ENCODE results near the gene PKP4. TPM values are rescaled to one million over a fixed set of nuclear protein-coding genes. Genes with fewer than 3 reads are reported as not detected.

PKP4 gene
- polyA plus RNA-seq, 3 donors, result 148 to 213 (median 171) TPM

- peak in 1 of 11 donors; percentile 8 for DNase-seq (ENCODE audit: extremely low read depth in 1 of 11, low read depth in 9 of 11, low spot score in 4 of 11)
Observed at GRCh38 chr2:158487419-158487818, 30.7 kb downstream of the PKP4 start.

- no peak for DNase-seq (ENCODE audit: extremely low read depth in 1 of 11, low read depth in 9 of 11, low spot score in 4 of 11)
Observed at GRCh38 chr2:158488442-158489216, 31.9 kb downstream of the PKP4 start.

DNA sequence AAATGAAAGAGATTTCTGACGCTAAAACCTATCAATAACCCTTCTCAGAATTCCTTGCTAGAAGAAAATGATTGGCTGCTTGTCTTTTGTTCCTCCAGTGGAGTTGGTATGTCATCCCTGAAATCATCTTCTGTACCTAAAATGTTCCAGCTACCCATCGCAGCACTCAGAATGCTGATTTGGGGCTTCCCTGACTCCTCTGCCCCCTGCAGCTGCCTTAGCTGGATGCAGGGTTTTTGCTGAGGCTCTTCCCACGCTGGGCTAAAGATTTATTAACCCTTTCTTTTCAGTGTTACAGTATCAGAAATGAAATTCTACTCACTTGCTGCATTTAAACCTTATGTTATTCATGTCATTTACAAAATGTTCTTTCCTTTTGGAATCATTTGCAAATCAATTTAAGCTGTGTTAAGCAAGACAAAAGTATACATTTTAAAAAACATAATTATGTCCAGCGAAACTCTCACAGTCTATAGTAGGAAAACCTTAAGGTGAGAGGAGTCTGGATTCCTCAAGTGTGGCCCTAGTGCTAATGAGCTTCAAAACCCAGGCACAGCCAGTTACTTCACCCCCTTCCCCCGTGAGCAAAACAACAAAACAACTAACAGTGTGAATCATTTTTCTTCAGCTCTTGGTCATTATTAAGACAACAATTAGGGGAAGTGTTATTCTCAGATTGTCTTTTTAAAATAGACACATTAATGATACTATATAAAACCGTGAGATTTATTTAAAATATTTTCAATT, 32.8 kb downstream of the PKP4 start:
- DNase-seq (ENCODE audit: extremely low read depth in 1 of 11, low read depth in 9 of 11, low spot score in 4 of 11), result no peak

DNA sequence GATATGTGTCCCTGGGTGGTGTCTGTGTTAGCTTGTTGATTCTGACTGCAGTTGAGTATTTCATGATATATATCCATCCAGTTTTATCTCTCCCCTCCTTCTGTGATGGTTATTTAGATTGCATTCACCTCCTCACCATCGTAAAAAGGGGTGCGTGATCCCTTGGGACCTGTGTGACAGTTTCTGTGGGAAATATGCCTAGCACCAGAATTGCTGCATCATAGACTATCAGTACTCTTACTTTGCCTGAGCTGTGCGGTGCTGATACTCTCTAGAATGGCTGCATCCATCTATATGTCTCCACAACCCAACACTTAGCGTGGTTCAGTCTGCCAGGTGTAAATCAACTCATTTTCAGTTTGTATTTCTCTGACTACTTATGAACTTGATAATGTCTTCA, 34.3 kb downstream of the PKP4 start:
- DNase-seq (ENCODE audit: extremely low read depth in 1 of 11, low read depth in 9 of 11, low spot score in 4 of 11), result no peak

- no peak for DNase-seq (ENCODE audit: extremely low read depth in 1 of 11, low read depth in 9 of 11, low spot score in 4 of 11)
Observed at GRCh38 chr2:158493458-158493857, 36.7 kb downstream of the PKP4 start.

DNA sequence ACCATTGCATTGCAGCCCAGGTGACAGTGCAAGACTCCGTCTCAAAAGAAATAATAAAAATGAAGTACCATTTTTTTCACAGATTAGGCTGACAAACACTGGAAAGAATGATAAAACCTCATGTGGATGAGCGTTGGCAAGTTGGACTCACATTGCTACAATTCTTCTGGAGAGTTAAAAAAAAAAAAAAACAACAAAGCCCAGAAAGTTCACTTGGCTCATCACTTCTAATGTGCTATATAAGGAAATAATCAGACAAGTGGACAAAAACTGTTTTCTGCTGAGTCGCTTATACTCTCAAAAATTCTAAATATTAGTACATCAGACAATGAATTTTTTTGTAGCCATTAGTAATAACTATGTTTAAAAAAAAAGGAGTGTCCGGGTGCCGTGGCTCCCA, 38.4 kb downstream of the PKP4 start:
- DNase-seq (ENCODE audit: extremely low read depth in 1 of 11, low read depth in 9 of 11, low spot score in 4 of 11), result no peak

DNA sequence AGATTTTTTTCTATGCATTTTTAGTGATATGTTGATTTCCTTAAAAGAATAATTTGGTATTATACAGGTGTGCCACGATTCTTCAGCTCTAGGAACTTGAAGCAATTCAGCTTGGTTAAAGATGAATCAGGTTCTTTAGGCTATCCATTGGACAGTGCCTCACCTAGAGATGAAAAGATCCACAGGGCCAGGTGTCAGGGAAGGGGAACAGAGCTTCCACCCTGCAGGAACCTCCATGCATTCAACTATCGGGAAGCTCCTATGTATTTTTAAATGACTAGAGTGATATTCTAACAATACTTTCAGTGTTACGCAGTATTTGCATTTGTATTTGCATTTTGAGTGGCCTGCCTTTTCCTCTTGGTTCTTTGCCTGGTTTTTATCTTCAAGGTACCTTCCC, 40.2 kb downstream of the PKP4 start:
- no peak for DNase-seq (ENCODE audit: extremely low read depth in 1 of 11, low read depth in 9 of 11, low spot score in 4 of 11)

DNA sequence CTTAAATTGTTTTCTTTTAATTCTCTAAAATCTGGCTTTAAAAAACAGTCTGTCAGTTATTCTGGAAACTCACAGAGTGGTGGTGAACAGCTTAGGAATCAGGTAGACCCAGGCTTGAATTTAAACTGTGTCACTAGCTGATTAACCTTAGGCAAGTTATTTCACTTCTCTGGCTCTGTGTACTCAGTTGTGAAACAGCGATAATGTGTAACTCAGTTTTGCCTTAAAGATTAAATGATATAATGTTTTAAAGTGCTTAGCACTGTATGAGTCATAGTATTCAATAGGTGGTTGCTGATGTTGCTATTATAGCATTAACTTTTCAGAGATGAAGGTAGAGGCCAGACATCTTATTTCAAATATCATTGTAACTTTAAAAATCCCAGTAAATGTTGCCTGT, 40.7 kb downstream of the PKP4 start:
- no peak for DNase-seq (ENCODE audit: extremely low read depth in 1 of 11, low read depth in 9 of 11, low spot score in 4 of 11)

- no peak for DNase-seq (ENCODE audit: extremely low read depth in 1 of 11, low read depth in 9 of 11, low spot score in 4 of 11)
Observed at GRCh38 chr2:158498043-158498748, 41.4 kb downstream of the PKP4 start.

DNA sequence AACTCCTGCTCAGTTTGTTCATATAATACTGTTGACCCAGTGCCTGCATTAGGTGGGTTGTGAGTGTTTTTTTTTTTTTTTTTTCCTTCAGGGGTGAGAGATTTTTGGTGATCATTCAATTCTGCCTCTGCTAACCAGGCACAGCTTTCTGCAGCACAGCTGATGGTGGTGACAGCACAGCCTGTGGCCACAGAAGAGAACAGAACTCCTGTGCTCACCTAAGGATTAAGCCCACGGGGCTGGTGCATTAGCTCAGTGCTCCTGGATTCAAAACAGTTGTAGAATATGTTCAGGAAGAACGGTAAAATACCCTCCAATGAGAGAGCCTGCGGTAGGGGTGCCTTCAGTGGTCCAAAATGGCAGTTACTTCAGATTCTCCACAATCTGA, 42.0 kb downstream of the PKP4 start:
- DNase-seq (ENCODE audit: extremely low read depth in 1 of 11, low read depth in 9 of 11, low spot score in 4 of 11), result no peak

- DNase-seq (ENCODE audit: extremely low read depth in 1 of 11, low read depth in 9 of 11, low spot score in 4 of 11), result no peak
Observed at GRCh38 chr2:158499383-158499782, 42.6 kb downstream of the PKP4 start.

GRCh38 chr2:158500333-158500732, 43.6 kb downstream of the PKP4 start:
- no peak for DNase-seq (ENCODE audit: extremely low read depth in 1 of 11, low read depth in 9 of 11, low spot score in 4 of 11)

DNA sequence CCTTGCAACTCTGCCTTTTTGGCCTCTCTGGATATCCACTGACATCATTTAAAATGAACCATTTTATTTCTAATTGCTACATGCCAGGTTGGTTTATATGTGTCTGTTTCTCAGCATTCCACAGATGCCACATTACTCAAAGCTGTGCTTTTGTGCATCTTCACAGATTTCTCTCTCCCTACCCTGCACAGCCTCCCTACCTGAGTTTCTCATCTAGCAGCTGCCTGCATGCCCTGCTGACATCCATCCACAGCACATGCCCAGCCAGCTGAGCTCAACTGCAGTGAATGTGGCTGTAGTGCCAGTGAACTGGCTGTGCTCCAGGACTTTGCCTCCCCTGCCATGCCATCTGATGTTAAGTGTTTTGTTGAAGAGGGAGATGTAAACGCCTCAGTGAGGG, 44.5 kb downstream of the PKP4 start:
- no peak for DNase-seq (ENCODE audit: extremely low read depth in 1 of 11, low read depth in 9 of 11, low spot score in 4 of 11)

DNA sequence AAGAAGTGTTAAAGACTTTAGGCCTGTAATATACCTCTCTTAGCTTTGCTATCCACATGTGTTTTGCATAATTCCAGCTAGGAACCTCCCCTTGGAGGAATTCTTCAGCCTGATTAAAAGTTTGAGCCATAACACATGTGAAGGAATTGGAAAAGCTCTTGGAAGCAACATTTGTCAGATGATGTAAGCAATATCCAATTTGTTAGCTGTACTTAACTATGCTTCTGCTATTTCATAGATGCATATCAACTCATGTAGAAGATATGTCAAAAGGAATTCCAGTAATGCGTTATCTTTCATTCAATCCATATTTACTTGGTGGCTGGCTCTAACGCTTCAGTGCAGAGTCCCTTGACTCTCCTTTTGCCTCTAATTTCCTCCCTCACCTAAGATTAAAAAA, 46.2 kb downstream of the PKP4 start:
- no peak for DNase-seq (ENCODE audit: extremely low read depth in 1 of 11, low read depth in 9 of 11, low spot score in 4 of 11)

GRCh38 chr2:158504088-158504487, 47.3 kb downstream of the PKP4 start:
- DNase-seq (ENCODE audit: extremely low read depth in 1 of 11, low read depth in 9 of 11, low spot score in 4 of 11), result no peak

DNA sequence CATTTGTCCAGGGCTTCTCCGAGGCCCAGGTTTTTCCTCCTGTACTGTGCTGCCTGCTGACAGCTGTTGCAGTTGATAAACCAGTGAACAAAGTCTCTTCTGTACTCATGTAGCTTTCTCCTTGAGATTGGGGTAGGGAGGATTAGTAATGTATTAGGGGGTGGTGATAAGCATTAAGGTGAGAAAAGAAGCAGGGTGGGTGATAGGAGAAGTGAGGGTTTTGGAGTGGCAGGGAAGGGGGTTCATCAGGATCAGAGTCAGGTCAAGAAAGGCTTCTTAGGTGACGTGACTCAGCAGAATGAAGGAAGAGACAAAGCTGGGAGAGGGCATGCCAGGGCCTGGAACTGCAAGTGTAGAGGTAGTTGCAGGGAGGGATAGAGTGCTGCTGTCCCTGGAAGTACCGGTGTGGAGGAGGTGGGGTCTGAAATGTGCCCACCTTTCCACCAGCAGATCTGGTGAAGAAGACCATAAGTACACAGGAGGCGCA, 48.7 kb downstream of the PKP4 start:
- no peak for DNase-seq (ENCODE audit: extremely low read depth in 1 of 11, low read depth in 9 of 11, low spot score in 4 of 11)

GRCh38 chr2:158507141-158507540, 50.4 kb downstream of the PKP4 start:
- peak in 1 of 11 donors; percentile 13 for DNase-seq (ENCODE audit: extremely low read depth in 1 of 11, low read depth in 9 of 11, low spot score in 4 of 11)

DNA sequence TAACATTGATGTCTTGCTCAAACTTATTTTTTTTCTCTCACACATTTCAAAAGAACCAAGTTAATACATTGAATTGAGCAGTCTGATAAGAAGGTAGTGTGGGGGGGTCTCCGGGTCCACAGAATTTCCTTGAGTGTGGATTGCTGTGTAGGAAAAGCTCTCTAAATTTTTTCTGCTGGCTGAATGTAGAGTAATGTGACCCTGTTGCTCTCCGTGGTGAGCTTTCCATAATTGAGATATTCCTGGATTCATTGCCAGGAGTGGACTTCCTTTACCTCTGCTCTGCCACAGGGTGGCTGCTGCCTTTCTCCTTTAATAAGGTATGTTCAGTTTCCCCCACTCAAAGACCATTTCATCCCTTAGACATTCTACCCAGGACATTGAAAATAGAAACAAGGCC, 50.9 kb downstream of the PKP4 start:
- DNase-seq (ENCODE audit: extremely low read depth in 1 of 11, low read depth in 9 of 11, low spot score in 4 of 11), result no peak

DNA sequence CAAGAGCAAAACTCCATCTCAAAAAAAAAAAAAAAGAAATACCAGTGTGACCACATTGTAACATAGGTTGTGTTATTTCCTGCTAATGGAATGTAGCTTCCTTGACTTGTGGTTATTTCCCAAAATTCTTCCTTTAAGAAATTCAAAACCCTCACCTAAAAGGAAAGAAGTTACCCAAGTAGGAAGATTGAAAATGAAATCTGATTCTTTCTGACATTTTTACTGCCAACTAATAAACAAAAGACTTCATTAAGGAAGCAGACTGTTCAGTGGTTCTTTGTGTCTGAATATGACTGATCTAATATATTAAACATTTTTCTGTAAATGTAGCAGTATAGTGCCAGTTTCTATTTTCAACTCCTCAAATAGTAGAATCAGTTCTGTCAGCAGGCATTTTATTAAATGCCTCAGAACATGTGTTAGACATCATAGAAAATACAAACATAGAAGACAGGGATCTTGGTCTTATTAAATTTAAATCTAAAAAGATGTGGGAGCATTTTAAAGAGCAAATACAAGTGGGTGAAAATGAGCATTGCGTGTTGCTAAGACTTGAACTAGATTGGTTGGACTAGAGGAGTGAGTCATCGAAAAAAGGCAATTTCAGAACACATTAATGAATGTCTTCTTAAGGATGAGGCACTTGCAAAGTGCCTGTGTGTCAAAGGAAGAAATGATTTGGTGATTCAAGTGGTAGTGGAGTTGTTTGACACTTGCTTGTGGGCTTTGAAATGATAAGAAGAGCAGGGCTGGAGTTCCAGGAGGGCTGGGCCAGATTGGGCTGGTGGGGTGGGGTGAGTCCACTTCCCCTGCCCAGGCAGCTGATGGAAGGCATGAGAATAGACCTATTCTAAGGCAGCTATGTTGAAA, 53.4 kb downstream of the PKP4 start:
- no peak for DNase-seq (ENCODE audit: extremely low read depth in 1 of 11, low read depth in 9 of 11, low spot score in 4 of 11)
